DMS114 treated with DMSO at 0.1 percent for 48 hours (cell line): ENCODE data around the gene ADTRP.

ENCODE experiments used
- DNase-seq: peaks from one replicate; lab custom pipeline; 2025; ENCODE audit not compliant: unreplicated experiment; lab: John Stamatoyannopoulos, UW

ADTRP gene

DNA sequence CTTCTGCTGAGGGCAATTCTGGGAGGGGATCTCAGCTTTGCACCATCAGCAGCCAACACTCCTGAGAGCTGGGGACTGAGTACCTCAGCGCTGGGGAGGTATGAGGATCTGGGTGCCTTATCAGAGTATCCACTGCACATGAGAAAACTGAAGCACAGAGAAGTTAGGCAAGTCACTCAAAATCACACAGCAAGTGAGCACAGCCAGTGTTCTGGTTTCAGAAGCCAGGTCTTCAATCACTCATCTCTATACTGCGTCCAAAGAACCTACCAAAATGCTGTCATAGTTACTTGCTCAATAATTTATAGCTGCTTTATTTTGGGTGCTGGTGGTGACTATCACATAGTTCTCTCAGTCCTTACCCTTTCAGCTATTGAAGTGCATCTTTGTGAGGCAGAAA is 5.0 kb downstream of the ADTRP start:
- no peak for DNase-seq

DNA sequence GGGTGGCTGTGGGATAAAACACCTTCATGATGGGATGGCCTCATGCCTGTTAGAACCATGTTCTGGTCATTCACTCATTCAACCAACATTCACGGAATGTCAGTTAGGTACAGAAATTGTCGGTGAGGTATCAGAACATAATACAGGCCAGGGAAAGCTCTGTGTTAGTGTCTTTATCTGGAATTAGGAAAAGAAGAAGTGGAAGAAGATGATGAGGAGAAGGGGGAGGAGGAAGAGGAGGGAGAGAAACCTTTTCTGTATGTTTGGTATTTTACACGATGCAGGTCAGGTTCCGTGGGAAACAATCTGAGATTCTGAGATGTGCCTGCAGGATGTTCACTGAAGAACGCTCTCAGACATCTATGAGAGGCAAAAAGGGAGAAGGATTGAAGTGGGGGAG is 5.6 kb downstream of the ADTRP start:
- no peak for DNase-seq

DNA sequence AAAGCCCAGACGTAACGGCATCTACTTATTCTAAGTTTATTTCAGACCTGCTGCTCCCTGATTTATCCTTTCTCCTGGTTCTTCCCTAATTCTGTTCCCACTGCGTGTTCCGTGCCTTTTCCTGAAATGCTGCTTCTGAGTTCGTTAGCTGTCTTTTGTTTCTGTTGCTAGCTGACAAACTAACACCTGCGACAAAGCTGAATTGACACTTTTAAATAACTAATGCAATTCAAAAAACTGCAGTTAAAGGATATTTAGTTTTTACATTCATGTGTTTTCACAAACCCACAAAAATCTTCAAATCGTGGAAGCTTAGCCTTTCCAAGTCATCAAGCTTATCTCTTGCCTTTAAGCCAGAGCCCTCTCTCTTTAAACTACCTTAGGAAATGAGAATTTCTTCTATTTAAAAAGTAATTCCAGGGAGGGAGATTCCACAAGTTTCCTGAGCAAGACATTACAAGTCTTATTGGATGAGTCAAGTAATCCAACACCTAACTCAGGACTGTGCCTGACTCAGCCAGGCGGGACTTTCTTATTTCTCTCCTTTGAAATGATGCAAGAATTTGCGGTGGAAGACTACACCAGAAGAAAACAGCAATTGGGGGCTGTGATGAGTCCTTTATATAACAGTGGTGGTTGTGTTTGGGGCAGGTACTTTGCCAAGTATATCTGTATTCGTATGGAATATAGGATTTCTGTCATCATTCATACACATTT is 6.3 kb downstream of the ADTRP start:
- no peak for DNase-seq

DNA sequence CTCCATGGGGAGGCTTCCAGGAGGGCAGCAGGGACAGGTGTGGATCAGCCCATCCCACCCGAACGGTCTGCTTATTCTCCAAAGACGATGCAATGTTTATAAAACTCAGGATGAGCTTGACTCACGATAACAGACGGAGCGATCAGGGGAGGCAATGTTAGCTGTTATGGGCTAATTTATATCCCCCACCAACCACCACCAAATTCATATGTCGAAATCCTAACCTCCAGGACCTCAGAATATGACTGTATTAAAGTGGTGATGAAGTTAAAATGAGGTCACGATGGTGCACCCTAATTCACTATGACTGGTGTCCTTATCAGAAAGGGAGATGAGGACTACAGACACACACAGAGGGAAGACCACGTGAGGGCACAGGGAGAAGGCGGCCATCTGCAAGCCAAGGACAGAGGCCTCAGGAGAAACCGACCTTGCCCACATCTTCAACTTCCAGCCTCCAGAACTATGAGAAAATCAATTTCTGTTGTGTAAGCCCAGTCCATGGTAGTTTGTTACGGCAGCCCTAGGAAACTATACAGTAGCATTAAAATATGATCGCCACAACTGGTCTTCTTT is 7.0 kb downstream of the ADTRP start:
- no peak for DNase-seq

DNA sequence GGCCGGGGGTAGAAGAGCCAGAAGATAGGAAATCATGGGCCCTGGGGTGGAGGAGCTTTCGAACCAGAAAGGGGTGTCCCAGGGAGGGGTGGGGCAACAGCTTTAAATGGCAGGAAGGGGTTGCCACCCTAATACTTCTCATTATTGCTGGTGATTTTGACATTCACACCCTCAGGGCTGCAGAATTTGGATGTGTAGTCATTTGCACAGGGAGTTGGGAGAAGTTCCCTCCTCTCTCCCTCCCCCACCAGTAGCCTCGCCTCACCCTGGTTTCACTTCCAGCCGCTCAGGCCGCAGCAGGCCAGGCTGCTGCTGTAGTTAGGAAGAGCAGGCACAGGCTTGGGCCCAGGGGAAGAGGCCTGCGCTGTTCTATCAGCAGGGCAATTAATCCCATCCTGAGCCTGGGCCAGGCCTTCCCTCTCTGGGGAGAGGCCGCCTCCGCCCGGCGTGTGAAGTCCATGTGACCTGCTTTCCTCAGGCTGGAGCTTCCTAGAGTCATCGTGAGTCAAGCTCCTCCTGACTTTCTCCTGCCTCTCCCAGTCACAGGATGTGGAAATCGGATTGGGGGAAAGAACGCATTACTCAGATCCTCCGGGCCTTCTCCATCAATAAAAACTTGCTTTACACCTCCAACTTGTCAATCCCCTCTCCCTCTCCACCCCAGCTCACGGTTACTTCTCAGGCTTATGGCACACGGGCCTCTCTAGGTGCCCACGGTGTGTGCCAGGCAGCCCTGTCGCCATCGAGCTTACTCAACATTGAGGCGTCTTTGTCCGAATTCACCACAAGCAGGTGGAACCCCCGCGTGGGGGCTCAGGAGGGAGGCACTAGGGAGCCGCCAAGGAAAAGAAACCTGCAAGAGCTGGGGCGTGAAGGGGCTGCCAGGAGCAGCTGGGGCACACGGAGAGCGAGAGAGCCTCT is 7.8 kb downstream of the ADTRP start:
- no peak for DNase-seq

DNA sequence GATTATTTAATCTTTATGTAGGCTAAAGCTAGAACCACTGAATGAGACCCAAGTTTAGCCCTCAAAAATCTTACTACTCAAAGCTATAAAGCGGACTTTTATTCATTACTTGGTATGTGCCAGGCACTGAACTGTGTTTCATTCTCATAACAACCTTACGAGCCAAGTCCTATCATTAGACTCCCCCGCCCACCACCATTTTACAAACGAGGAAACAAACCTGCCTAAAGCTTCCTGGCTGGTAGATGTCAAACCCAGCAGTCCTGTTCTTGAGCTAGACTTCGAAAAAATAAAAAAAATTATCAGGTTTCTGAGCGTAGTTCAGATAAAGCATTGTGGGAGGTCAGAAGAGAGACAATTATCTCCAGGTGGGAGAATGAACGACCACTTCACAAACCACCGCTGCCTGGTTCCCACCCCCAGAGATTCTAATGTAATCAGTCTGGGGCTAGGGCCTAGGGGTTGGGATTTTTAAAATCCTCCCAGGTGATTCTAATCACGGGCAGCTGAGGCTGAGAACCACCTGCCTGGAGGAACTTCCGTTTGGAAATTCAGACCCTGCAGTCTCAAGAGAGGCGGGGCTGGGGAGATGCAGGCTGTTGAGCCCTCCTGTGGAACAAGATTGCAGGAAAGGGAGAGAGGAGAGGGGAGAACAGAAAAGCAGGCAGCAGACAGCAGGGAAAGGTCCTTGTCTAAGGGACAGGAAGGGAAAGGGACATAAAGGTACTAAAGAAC is 8.6 kb downstream of the ADTRP start:
- DNase-seq, result no peak

DNA sequence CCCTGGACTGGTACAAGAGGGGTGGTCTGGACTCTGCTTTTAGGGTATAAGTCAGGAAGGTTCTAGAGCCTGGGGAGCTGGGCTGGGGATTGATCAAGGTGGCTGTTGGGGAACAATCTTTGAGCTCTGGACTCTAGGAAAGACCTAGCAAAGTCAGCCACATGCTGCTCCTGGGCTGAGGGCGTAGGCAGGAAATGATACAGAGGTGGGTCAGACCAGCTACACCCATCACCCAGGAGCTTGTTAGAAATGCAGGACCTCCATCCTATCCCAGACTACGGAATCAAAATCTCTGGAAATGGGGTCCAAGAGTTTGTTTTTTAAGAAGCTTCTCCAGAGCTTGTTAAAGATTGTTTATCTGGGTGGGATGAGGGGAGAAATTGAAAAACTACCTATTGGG is 9.4 kb downstream of the ADTRP start:
- no peak for DNase-seq

DNA sequence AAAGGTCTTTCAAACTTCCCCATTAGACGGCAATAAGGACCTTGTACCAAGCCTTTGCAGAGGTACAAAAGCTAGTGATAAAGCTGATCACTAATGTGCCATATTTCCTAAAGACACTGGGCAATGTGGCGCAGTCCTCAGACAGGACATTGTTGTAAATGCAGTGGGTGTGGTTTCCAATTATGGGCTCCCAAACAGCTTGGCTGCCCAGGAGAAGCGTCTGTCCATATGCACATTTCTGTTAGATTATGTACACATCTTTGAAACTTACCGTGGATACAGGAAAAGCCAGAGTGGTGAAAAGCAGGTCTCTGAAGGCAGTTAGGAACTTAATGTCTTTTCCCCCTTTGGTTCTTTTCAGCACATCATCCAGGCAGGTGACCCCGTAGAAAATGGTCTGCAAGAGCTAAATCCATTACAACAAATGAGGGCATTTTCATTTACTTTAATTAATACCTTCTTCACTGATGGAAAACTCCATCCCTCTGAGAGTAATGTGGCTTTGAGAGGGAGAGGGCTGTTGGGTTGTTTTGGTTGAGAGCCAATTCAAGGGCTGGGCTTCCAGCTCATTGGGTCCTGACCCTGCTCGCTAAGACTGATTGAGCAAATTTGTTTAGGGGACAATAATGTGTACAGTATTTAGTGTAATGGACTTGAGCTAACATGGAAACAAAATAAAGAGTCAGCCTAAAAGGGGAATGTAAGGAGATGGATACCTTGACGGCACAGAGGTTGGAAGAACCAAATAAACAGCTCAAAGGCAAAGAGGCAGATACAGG is 10.4 kb downstream of the ADTRP start:
- no peak for DNase-seq

DNA sequence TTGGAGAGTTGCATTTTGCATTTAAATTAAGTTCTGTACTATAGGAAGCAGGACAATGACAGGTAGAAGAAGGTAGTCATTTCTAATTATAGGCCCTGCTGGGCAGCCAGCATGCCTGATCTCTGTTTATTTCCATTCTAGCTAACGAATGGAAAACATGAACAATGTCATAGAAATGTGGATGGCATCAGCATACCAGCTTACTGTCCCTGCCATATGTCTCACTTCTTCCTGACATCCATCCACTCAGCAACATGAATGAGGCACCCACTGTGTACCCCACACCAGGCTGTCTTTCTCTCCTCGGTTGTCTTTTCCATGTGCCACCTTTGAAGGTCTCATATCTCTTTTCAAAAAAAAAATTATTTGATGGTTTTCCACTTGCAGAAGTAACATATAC is 11.1 kb downstream of the ADTRP start:
- no peak for DNase-seq

DNA sequence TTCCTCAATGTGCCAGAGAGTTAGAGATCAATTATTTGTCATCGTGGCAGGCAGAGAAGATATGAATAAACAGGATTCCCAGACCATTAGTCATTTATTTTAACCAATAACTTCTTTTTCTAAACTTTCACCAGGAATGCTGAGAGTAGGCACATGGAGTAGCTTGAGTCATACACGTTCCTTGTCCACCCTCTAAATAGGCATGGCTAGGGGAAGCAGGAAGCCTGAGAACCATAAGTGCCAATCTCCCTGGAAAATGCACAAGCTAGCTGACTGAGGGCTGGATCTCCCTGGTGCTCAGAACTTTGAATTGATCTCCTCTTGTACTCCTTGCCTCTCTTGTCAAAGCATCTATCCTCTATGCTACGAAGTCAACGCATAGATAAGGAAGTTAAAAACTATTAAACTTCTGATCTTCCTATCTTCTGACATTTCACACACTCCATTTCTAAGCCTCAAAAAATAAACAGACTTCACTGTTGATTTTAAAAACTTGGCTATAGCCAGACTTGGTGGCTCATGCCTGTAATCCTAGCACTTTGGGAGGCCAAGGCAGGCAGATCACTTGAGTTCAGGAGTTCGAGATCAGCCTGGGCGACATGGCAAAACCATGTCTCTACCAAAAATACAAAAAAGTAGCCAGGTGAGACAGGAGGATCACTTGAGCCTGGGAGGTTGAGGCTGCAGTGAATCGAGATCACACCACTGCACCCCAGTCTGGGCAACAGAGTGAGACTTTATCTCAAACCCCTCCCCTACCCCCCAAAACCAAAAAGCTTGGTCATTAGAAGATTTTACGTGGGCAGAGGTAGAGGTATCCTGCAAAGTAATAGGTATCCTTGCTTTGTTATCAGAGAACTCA is 11.8 kb downstream of the ADTRP start:
- no peak for DNase-seq

DNA sequence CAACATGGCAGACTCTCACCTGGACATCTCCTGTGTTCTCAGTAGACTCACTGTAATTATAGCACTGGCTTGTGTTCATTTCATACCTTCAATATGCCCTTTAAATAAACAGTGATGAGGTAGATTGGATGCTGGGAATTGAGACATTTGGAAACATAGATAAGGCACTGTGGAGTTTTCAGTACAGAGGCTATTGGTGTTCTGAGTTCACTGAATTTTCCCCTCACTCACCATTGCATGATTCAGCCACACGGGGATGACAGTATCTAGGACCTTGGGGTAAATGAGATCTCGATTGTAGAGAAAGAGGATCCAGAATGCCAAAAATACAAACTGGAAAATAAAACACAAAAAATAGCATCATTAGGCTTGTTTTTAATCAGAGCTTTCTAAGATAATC is 12.6 kb downstream of the ADTRP start:
- no peak for DNase-seq

DNA sequence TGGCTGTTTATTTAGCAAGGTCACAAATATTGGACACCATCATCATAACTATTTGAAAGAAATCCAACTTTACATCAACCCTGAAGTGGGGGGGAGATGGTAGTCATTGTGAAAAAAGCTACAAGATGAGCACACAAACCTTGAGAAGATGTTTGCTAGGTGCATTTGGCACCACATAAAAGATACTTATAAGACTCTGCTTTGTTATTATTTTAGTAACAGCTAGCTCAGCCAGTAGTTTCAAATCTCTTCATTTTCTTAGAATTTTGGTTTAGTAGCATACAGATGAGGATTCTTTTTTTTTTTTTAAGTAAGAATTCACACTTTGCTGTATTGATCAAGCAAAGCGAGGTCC is 14.4 kb downstream of the ADTRP start:
- no peak for DNase-seq

DNA sequence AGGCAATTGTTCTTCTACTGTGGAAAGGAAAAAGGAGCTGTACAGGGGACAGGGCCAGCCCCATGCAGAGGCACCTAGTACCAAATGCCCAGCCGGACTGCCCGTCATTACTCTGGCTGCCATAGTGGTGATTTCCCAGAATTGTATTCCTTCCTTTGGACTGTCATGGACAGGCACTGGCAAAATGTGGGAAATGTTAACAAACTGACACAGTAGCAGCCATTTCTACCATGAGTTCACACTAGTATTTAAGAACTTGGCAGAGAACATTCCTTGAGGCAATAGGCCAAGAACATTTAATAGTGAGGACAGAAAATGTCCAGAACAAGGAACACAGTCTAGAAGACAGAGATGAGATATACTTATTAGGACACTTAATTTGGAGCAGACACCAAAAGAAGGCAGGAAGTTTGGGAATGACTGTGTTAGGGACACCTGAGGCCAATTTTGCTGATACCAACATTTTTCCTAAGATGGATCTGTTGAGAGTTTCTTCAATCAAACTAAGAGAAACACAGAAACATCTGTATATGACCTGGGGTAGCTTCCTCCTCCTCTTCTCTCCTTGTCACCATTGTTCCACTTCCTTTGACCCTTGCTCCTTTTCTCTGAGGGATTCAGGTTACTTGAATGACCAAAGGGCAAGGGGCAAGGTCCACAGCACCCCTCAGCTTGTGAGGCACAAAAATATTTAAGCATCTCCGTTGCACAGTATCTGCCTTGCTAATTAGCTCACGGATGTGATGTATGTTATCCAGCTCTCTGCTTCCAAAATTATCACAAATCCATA is 14.9 kb downstream of the ADTRP start:
- DNase-seq, result no peak

DNA sequence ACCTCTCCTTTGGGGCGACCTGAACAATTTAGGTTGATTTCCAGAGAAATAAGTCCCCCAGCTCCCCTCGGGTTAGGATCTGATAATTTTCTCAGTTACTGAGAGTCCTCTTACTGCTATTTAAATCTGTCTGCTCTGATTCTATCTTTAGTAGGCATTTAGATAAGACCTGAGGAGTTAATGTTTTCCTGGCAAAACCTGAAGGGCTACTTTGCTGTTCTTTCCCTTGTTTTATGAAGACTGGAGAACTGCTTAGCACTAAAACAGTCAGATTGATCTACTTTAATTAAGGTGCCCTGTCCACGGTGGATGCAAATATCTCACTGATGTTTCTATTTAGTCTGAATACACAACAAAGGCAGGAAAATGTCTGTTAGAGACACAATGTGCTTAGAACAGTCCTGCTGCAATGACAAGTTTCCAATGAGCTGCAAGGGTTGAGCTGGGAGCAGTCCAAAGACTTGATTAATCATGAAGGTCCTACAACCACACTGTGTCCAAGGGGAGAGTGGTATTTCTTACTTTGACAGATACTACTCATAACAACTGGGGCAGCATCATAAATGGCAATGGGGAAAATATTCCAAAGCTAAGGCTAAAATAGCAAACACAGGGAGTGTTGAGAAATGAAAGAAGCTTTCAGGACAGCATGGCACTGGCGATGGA is 15.7 kb downstream of the ADTRP start:
- DNase-seq, result no peak

DNA sequence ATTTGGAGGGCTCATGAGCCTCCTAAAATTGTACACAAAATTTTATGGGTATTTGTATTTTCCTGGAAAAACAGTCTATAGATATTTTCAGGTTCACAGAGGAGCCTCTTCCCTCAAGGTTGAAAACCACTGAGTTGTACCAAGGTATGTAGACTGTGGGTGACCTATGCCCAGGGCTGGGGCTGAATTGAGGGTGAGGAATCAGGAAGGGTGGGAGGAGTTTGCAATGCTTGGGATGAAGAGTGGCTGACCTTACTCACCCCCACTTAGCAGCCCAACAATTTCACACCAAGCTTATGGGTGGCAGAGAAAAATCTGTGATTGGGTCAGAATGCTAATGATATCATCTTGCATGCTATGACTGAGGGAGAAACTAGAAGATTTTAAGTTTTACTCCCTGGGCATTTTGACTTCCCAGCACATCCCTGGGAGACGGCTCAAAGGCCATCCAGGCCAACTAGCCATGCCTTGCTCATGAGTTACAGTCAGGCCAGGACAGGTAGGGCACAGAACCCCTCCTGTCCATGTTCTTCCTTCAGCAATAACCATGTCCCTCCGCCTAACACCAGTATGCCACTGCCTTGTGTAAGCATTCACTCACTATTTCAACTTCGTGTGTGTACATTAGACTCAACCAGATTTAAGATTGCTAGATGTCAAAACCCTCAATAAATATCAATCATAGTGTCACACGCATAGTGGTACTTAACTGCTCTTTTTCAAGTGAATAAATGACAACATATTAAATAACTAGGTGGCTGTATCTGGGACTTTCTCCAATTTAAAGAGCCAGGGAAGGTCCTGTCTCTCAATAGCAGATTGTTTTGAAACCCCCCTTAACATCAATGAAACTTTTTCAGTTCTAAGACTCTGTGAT is 16.6 kb downstream of the ADTRP start:
- DNase-seq, result no peak

DNA sequence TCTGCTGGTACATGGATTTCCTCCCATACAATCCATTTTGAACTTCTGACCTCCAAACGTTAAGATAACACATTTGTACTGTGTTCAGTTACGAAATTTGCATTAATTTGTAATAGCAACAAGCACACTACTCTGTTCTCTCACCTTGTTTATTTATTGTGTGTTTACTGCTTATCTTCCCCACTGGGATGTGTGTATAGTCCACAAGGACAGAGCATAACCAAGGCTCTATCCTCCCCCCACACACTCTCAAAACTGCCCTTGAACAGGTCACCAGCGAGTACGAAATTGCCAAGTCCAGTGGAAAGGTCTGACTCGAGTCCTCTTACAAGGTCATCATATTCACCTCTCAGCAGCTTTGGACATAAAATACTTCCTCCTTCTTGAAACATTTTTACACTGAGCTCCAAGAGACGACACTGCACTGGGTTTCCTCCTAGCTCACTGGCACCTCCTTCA is 18.6 kb downstream of the ADTRP start:
- no peak for DNase-seq

DNA sequence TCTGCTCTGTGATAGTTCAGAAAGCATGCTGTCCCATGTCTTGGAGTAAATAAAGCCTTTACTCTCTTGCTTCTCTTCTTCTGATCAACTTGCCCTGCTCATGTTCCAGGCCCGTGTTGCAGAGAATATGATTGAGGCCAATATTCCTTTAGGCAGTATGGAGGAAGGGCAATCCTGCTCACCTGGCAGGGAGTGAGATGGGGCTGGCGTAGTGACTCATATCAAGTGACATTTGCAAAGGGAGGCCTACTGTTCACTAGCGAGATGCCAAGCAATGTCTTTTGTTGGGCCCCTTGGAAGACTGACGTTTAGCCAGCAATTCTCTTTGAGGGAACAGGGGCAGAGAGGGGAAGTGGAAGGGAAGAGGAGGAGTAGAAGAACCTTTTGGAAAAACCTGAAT is 19.7 kb downstream of the ADTRP start:
- no peak for DNase-seq
